GM12875 (cell line): ENCODE measurements around the gene AKAP13.

Experiments
- H3K4me3 ChIP-seq: one replicate; pipeline ENCODE4 v1.5.1; 2011; ENCODE audit warnings: low read depth, low read length, control low read depth
- CTCF ChIP-seq: IDR thresholded peaks from 2 replicates; pipeline ENCODE4 v1.5.1; 2011; ENCODE audit warnings: low read depth, mild to moderate bottlenecking, control low read depth, inconsistent platforms, low read length, moderate library complexity, borderline replicate concordance; ENCODE audit not compliant: insufficient read depth

The AKAP13 gene

GRCh38 chr15:85625856-85626255 lies 245.5 kb downstream of the AKAP13 start:
- no peak overlapping the region for H3K4me3 ChIP-seq
- TF ChIP-seq CTCF, result no peak

GRCh38 chr15:85627213-85627935 lies 247.0 kb downstream of the AKAP13 start:
- no peak for TF ChIP-seq CTCF
- no peak overlapping the region for H3K4me3 ChIP-seq

- no peak overlapping the region for H3K4me3 ChIP-seq
- no peak for TF ChIP-seq CTCF
Measured at GRCh38 chr15:85630311-85630710, 249.9 kb downstream of the AKAP13 start.

GRCh38 chr15:85631018-85631417 lies 250.6 kb downstream of the AKAP13 start:
- no peak for TF ChIP-seq CTCF
- H3K4me3 ChIP-seq, result no peak overlapping the region

GRCh38 chr15:85632014-85632413 lies 251.6 kb downstream of the AKAP13 start:
- no peak overlapping the region for H3K4me3 ChIP-seq
- TF ChIP-seq CTCF, result no peak

GRCh38 chr15:85633859-85634258 lies 253.5 kb downstream of the AKAP13 start:
- TF ChIP-seq CTCF, result no peak
- H3K4me3 ChIP-seq, result no peak overlapping the region

- H3K4me3 ChIP-seq, result no peak overlapping the region
- no peak for TF ChIP-seq CTCF
Measured at GRCh38 chr15:85636351-85636750, 255.9 kb downstream of the AKAP13 start.
